GM21825 (cell line): Measurements from ENCODE around the gene MAGI1.
"Not testable (repeated sequence)": the region's sequence is repeated elsewhere in the genome, so short reads cannot be mapped to it uniquely, and the experiment has no call there.

Experiments used
- ATAC-seq: cut with Tn5 transposase; IDR thresholded peaks from one replicate; pipeline ENCODE4 v1.9.1; 2021; ENCODE audit warnings: mild to moderate bottlenecking, moderate library complexity; ENCODE audit not compliant: unreplicated experiment

The MAGI1 gene

GRCh38 chr3:65583188-65583587 lies 455.5 kb downstream of the MAGI1 start:
- ATAC-seq = no peak

GRCh38 chr3:65582012-65582717 lies 456.6 kb downstream of the MAGI1 start:
- ATAC-seq = no peak

- ATAC-seq = no peak
These were observed 457.4 kb downstream of the MAGI1 start for GRCh38 chr3:65581313-65581712.

- no peak for ATAC-seq
These were observed 459.9 kb downstream of the MAGI1 start for GRCh38 chr3:65578861-65579260.

GRCh38 chr3:65577843-65578430 lies 460.8 kb downstream of the MAGI1 start:
- no peak for ATAC-seq

- no peak for ATAC-seq
These were observed 461.8 kb downstream of the MAGI1 start for GRCh38 chr3:65576966-65577365.

GRCh38 chr3:65576228-65576627 lies 462.5 kb downstream of the MAGI1 start:
- ATAC-seq = no peak

- no peak for ATAC-seq
These were observed 463.3 kb downstream of the MAGI1 start for GRCh38 chr3:65575376-65575840.

GRCh38 chr3:65573548-65574116 lies 465.1 kb downstream of the MAGI1 start:
- no peak for ATAC-seq

GRCh38 chr3:65572175-65572777 lies 466.4 kb downstream of the MAGI1 start:
- ATAC-seq = no peak

- no peak for ATAC-seq
These were observed 468.8 kb downstream of the MAGI1 start for GRCh38 chr3:65569845-65570405.

- no peak for ATAC-seq
These were observed 469.6 kb downstream of the MAGI1 start for GRCh38 chr3:65569129-65569528.

GRCh38 chr3:65568497-65568896 lies 470.2 kb downstream of the MAGI1 start:
- ATAC-seq = no peak

- not testable (repeated sequence) for ATAC-seq
These were observed 473.0 kb downstream of the MAGI1 start for GRCh38 chr3:65565744-65566143.

- no peak for ATAC-seq
These were observed 474.2 kb downstream of the MAGI1 start for GRCh38 chr3:65564483-65564882.

GRCh38 chr3:65563861-65564260 lies 474.9 kb downstream of the MAGI1 start:
- ATAC-seq = no peak

GRCh38 chr3:65562447-65562846 lies 476.3 kb downstream of the MAGI1 start:
- no peak for ATAC-seq

GRCh38 chr3:65561617-65562016 lies 477.1 kb downstream of the MAGI1 start:
- no peak for ATAC-seq

GRCh38 chr3:65560901-65561300 lies 477.8 kb downstream of the MAGI1 start:
- no peak for ATAC-seq

- ATAC-seq = no peak
These were observed 478.6 kb downstream of the MAGI1 start for GRCh38 chr3:65560133-65560532.

GRCh38 chr3:65559643-65560042 lies 479.1 kb downstream of the MAGI1 start:
- ATAC-seq = no peak

- ATAC-seq = no peak
These were observed 479.9 kb downstream of the MAGI1 start for GRCh38 chr3:65558826-65559225.
